NK-92 treated with Interleukin-12 subunit alpha and Interleukin-12 subunit beta, amount 100 ng/mL, for 24 hours (cell line): ENCODE measurements around the gene RNF223.
"Not testable (repeated sequence)": the region's sequence is repeated elsewhere in the genome, so short reads cannot be mapped to it uniquely, and the experiment has no call there.

Experiments
- DNase-seq: peaks from one replicate; lab custom pipeline; 2025; lab: John Stamatoyannopoulos, UW

RNF223 gene

GRCh38 chr1:1046243-1046642, 27.9 kb downstream of the RNF223 start:
- DNase-seq: no peak

- no peak for DNase-seq
Observed at GRCh38 chr1:1045129-1045528, 29.0 kb downstream of the RNF223 start.

GRCh38 chr1:1044455-1045078, 29.5 kb downstream of the RNF223 start:
- no peak for DNase-seq

GRCh38 chr1:1043921-1044320, 30.2 kb downstream of the RNF223 start:
- DNase-seq: no peak

GRCh38 chr1:1043411-1043810, 30.7 kb downstream of the RNF223 start:
- DNase-seq: no peak

GRCh38 chr1:1042835-1043234, 31.3 kb downstream of the RNF223 start:
- DNase-seq: no peak

GRCh38 chr1:1041873-1042272, 32.2 kb downstream of the RNF223 start:
- DNase-seq: no peak

GRCh38 chr1:1041092-1041523, 33.0 kb downstream of the RNF223 start:
- DNase-seq: no peak

- DNase-seq: no peak
Observed at GRCh38 chr1:1040004-1040991, 33.8 kb downstream of the RNF223 start.

GRCh38 chr1:1039145-1039910, 34.8 kb downstream of the RNF223 start:
- no peak for DNase-seq

GRCh38 chr1:1038694-1039093, 35.4 kb downstream of the RNF223 start:
- DNase-seq: no peak

GRCh38 chr1:1037366-1038327, 36.5 kb downstream of the RNF223 start:
- no peak for DNase-seq

- DNase-seq: no peak
Observed at GRCh38 chr1:1035291-1035943, 38.7 kb downstream of the RNF223 start.

GRCh38 chr1:1034439-1034781, 39.7 kb downstream of the RNF223 start:
- DNase-seq: no peak

- no peak for DNase-seq
Observed at GRCh38 chr1:1033731-1034438, 40.2 kb downstream of the RNF223 start.

GRCh38 chr1:1033009-1033587, 41.0 kb downstream of the RNF223 start:
- DNase-seq: no peak

GRCh38 chr1:1032424-1032823, 41.7 kb downstream of the RNF223 start:
- no peak for DNase-seq

GRCh38 chr1:1031659-1032235, 42.4 kb downstream of the RNF223 start:
- DNase-seq: no peak

GRCh38 chr1:1030867-1031658, 43.0 kb downstream of the RNF223 start:
- DNase-seq: not testable (repeated sequence)
